Measurements from ENCODE around the gene ERBB4.

ERBB4 gene

GRCh38 chr2:211408483-211408891 lies 1130.1 kb downstream of the ERBB4 start:
- Mint-ChIP-seq H3K4me3 (no peak overlapping the region), H3K27me3 (no peaks in the 10 kb centered on the region), H3K27ac (no peak overlapping the region), H3K36me3 (ENCODE audit: low read depth) (no peaks in the 10 kb centered on the region), H3K4me1 (ENCODE audit: low read depth) (no peaks in the 10 kb centered on the region), H3K9me3 (peaks cover under 1% of the 10 kb centered on the region)
- DNase-seq: no peak

GRCh38 chr2:211407076-211407475 lies 1131.5 kb downstream of the ERBB4 start:
- Mint-ChIP-seq H3K9me3 (no peaks in the 10 kb centered on the region), H3K4me1 (ENCODE audit: low read depth) (no peaks in the 10 kb centered on the region), H3K27ac (no peak overlapping the region), H3K27me3 (no peaks in the 10 kb centered on the region), H3K36me3 (ENCODE audit: low read depth) (no peaks in the 10 kb centered on the region), H3K4me3 (no peak overlapping the region)
- DNase-seq: no peak

- no peak for DNase-seq
- H3K4me1 Mint-ChIP-seq (ENCODE audit: low read depth): no peaks in the 10 kb centered on the region
- no peaks in the 10 kb centered on the region for H3K27me3 Mint-ChIP-seq
- H3K4me3 Mint-ChIP-seq: no peak overlapping the region
- no peaks in the 10 kb centered on the region for H3K36me3 Mint-ChIP-seq (ENCODE audit: low read depth)
- H3K27ac Mint-ChIP-seq: no peak overlapping the region
- no peaks in the 10 kb centered on the region for H3K9me3 Mint-ChIP-seq
Observed at GRCh38 chr2:211405036-211405435, 1133.6 kb downstream of the ERBB4 start.

GRCh38 chr2:211404098-211404497 lies 1134.5 kb downstream of the ERBB4 start:
- H3K9me3 Mint-ChIP-seq: no peaks in the 10 kb centered on the region
- H3K27me3 Mint-ChIP-seq: no peaks in the 10 kb centered on the region
- no peaks in the 10 kb centered on the region for H3K4me1 Mint-ChIP-seq (ENCODE audit: low read depth)
- no peak for DNase-seq
- H3K36me3 Mint-ChIP-seq (ENCODE audit: low read depth): no peaks in the 10 kb centered on the region
- no peak overlapping the region for H3K27ac Mint-ChIP-seq
- no peak overlapping the region for H3K4me3 Mint-ChIP-seq

- no peaks in the 10 kb centered on the region for H3K27me3 Mint-ChIP-seq
- H3K9me3 Mint-ChIP-seq: no peaks in the 10 kb centered on the region
- no peaks in the 10 kb centered on the region for H3K4me1 Mint-ChIP-seq (ENCODE audit: low read depth)
- no peak overlapping the region for H3K4me3 Mint-ChIP-seq
- H3K36me3 Mint-ChIP-seq (ENCODE audit: low read depth): no peaks in the 10 kb centered on the region
- DNase-seq: no peak
- no peak overlapping the region for H3K27ac Mint-ChIP-seq
Observed at GRCh38 chr2:211401328-211401727, 1137.3 kb downstream of the ERBB4 start.

GRCh38 chr2:211397764-211398163 lies 1140.8 kb downstream of the ERBB4 start:
- H3K4me3 Mint-ChIP-seq: no peak overlapping the region
- no peaks in the 10 kb centered on the region for H3K27me3 Mint-ChIP-seq
- DNase-seq: no peak
- H3K27ac Mint-ChIP-seq: no peak overlapping the region
- H3K4me1 Mint-ChIP-seq (ENCODE audit: low read depth): no peaks in the 10 kb centered on the region
- no peaks in the 10 kb centered on the region for H3K36me3 Mint-ChIP-seq (ENCODE audit: low read depth)
- H3K9me3 Mint-ChIP-seq: no peaks in the 10 kb centered on the region

- Mint-ChIP-seq H3K9me3 (no peaks in the 10 kb centered on the region), H3K27me3 (no peaks in the 10 kb centered on the region), H3K4me3 (no peak overlapping the region), H3K27ac (no peak overlapping the region), H3K36me3 (ENCODE audit: low read depth) (no peaks in the 10 kb centered on the region), H3K4me1 (ENCODE audit: low read depth) (no peaks in the 10 kb centered on the region)
- DNase-seq: no peak
Observed at GRCh38 chr2:211396815-211397214, 1141.8 kb downstream of the ERBB4 start.

GRCh38 chr2:211391189-211391567 lies 1147.4 kb downstream of the ERBB4 start:
- Mint-ChIP-seq H3K27ac (no peak overlapping the region), H3K27me3 (no peaks in the 10 kb centered on the region), H3K9me3 (no peaks in the 10 kb centered on the region), H3K36me3 (ENCODE audit: low read depth) (no peaks in the 10 kb centered on the region), H3K4me1 (ENCODE audit: low read depth) (no peaks in the 10 kb centered on the region), H3K4me3 (no peak overlapping the region)
- no peak for DNase-seq

GRCh38 chr2:211390536-211391188 lies 1147.9 kb downstream of the ERBB4 start:
- H3K9me3 Mint-ChIP-seq: no peaks in the 10 kb centered on the region

GRCh38 chr2:211387734-211388133 lies 1150.9 kb downstream of the ERBB4 start:
- Mint-ChIP-seq H3K9me3 (no peaks in the 10 kb centered on the region), H3K4me3 (no peak overlapping the region), H3K36me3 (ENCODE audit: low read depth) (no peaks in the 10 kb centered on the region), H3K4me1 (ENCODE audit: low read depth) (no peaks in the 10 kb centered on the region), H3K27ac (no peak overlapping the region), H3K27me3 (no peaks in the 10 kb centered on the region)
- no peak for DNase-seq

More at GRCh38 chr2:211390536-211391188, 1147.9 kb downstream of the ERBB4 start:
- Mint-ChIP-seq H3K27me3 (no peaks in the 10 kb centered on the region), H3K4me1 (ENCODE audit: low read depth) (no peaks in the 10 kb centered on the region), H3K27ac (no peak overlapping the region), H3K4me3 (no peak overlapping the region), H3K36me3 (ENCODE audit: low read depth) (no peaks in the 10 kb centered on the region)
- no peak for DNase-seq

- Mint-ChIP-seq H3K4me1 (ENCODE audit: low read depth) (no peaks in the 10 kb centered on the region), H3K36me3 (ENCODE audit: low read depth) (no peaks in the 10 kb centered on the region), H3K9me3 (no peaks in the 10 kb centered on the region)
Observed at GRCh38 chr2:211380041-211380440, 1158.6 kb downstream of the ERBB4 start.

GRCh38 chr2:211376410-211376809 lies 1162.2 kb downstream of the ERBB4 start:
- H3K4me1 Mint-ChIP-seq (ENCODE audit: low read depth): no peaks in the 10 kb centered on the region
- no peaks in the 10 kb centered on the region for H3K27me3 Mint-ChIP-seq
- H3K9me3 Mint-ChIP-seq: no peaks in the 10 kb centered on the region
- H3K4me3 Mint-ChIP-seq: no peak overlapping the region
- H3K27ac Mint-ChIP-seq: no peak overlapping the region
- no peaks in the 10 kb centered on the region for H3K36me3 Mint-ChIP-seq (ENCODE audit: low read depth)
- DNase-seq: no peak

More at GRCh38 chr2:211380041-211380440, 1158.6 kb downstream of the ERBB4 start:
- H3K4me3 Mint-ChIP-seq: no peak overlapping the region
- no peak overlapping the region for H3K27ac Mint-ChIP-seq
- no peaks in the 10 kb centered on the region for H3K27me3 Mint-ChIP-seq
- DNase-seq: no peak

GRCh38 chr2:211373203-211373602 lies 1165.4 kb downstream of the ERBB4 start:
- DNase-seq: no peak
- H3K4me3 Mint-ChIP-seq: no peak overlapping the region
- no peaks in the 10 kb centered on the region for H3K4me1 Mint-ChIP-seq (ENCODE audit: low read depth)
- H3K36me3 Mint-ChIP-seq (ENCODE audit: low read depth): no peaks in the 10 kb centered on the region
- no peak overlapping the region for H3K27ac Mint-ChIP-seq
- no peaks in the 10 kb centered on the region for H3K9me3 Mint-ChIP-seq
- H3K27me3 Mint-ChIP-seq: no peaks in the 10 kb centered on the region

- Mint-ChIP-seq H3K4me3 (no peak overlapping the region), H3K9me3 (no peaks in the 10 kb centered on the region), H3K27me3 (no peaks in the 10 kb centered on the region), H3K4me1 (ENCODE audit: low read depth) (no peaks in the 10 kb centered on the region), H3K36me3 (ENCODE audit: low read depth) (no peaks in the 10 kb centered on the region), H3K27ac (no peak overlapping the region)
- DNase-seq: no peak
Observed at GRCh38 chr2:211371465-211371864, 1167.1 kb downstream of the ERBB4 start.

GRCh38 chr2:211368467-211368866 lies 1170.1 kb downstream of the ERBB4 start:
- Mint-ChIP-seq H3K36me3 (ENCODE audit: low read depth) (no peaks in the 10 kb centered on the region), H3K4me1 (ENCODE audit: low read depth) (no peaks in the 10 kb centered on the region)

GRCh38 chr2:211367711-211368110 lies 1170.9 kb downstream of the ERBB4 start:
- DNase-seq: no peak
- Mint-ChIP-seq H3K4me3 (no peak overlapping the region), H3K27me3 (no peaks in the 10 kb centered on the region), H3K27ac (no peak overlapping the region), H3K9me3 (no peaks in the 10 kb centered on the region), H3K36me3 (ENCODE audit: low read depth) (no peaks in the 10 kb centered on the region), H3K4me1 (ENCODE audit: low read depth) (no peaks in the 10 kb centered on the region)

More at GRCh38 chr2:211368467-211368866, 1170.1 kb downstream of the ERBB4 start:
- Mint-ChIP-seq H3K9me3 (no peaks in the 10 kb centered on the region), H3K27me3 (no peaks in the 10 kb centered on the region), H3K27ac (no peak overlapping the region), H3K4me3 (no peak overlapping the region)
- DNase-seq: no peak

Measured in activated T-cell treated with anti-CD3 and anti-CD28 coated beads, Interleukin-2, amount 50 U/mL, for 24 hours (primary cell).